T-helper 2 cell treated with Interferon-gamma antibody and Interleukin-4, amounts not matched to agents 5 μg/mL and 100 μg/mL, for 36 hours (primary cell): ENCODE results near the gene MSH4.
"Not testable (repeated sequence)": the region's sequence is repeated elsewhere in the genome, so short reads cannot be mapped to it uniquely, and the experiment has no call there.

Experiments used
- DNase-seq: peaks from one replicate; pipeline ENCODE4 v3.0.0; 2021; ENCODE audit warnings: low spot score
- H3K27ac Mint-ChIP-seq: one replicate; pipeline ENCODE4 v1.8.0; 2021; ENCODE audit warnings: mild to moderate bottlenecking, mixed read lengths
- H3K27me3 Mint-ChIP-seq: one replicate; pipeline ENCODE4 v1.8.0; 2021; ENCODE audit warnings: low read depth, mixed read lengths
- H3K36me3 Mint-ChIP-seq: one replicate; pipeline ENCODE4 v1.8.0; 2021; ENCODE audit warnings: low read depth, mixed read lengths
- H3K4me1 Mint-ChIP-seq: one replicate; pipeline ENCODE4 v1.8.0; 2021; ENCODE audit warnings: low read depth, mixed read lengths
- H3K4me3 Mint-ChIP-seq: one replicate; pipeline ENCODE4 v1.8.0; 2022; ENCODE audit warnings: mild to moderate bottlenecking, moderate library complexity, mixed read lengths
- H3K9me3 Mint-ChIP-seq: one replicate; pipeline ENCODE4 v1.8.0; 2021; ENCODE audit warnings: mixed read lengths

Gene MSH4

DNA sequence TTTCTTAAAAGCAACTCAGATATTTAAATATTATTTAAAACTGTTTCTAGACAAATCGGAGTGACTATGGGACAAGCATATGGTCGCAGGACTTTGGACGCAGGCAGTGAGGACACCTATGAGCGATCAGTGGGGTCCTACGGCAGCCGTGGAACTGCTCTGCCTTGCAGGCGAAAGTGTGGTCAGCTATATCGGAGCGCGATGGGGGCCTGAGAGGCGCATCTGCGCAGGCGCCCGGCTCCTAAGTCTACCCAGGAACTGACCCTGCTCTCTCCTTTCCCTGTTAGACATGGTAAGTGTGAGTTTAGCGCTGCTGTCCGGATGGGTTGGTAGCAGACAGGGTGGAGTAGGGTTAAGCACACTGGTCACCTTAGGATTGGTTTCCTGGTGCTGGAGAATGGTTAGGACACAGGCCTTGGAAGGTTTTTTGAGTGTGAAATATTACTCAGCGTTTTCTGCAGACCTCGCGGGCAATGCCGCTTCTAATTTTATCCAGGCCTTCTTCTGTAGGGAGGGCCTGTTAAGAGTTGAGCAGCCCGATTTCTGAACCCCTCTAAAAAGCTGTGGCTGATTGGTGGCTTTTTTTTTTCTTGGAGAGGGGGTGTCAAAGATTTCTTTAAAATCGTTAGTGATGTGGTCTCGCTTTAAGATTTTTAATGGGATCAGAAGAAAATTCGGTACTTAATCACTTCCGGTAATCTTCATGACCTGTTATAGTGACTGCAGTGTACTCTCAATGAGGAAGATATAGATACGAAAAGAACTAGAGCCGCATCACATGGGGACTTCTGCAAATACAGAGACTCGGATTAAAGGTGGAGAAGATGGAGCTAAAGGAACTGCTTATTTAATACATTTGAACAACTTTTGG lies 10.5 kb upstream of the MSH4 start, which contains the start of gene RABGGTB:
TSS of gene RABGGTB (plus strand) at position 274 of the 871 bp plus-strand sequence. CDS start at position 290, 16 bp downstream.
- Mint-ChIP-seq H3K27ac (peak within 1 kb of the TSS; percentile 99), H3K27me3 (peaks cover 3% of the 10 kb centered on the region), H3K4me3 (peak within 1 kb of the TSS; percentile 99)

GRCh38 chr1:75786901-75787493 lies 9.7 kb upstream of the MSH4 start:
- Mint-ChIP-seq H3K27ac (peak overlapping the region; percentile 99), H3K36me3 (peaks cover 58% of the 10 kb centered on the region), H3K27me3 (no peaks in the 10 kb centered on the region), H3K4me1 (peaks cover 41% of the 10 kb centered on the region), H3K4me3 (peak overlapping the region; percentile 99), H3K9me3 (no peaks in the 10 kb centered on the region)
- DNase-seq: no peak

More for the DNA sequence above, 10.5 kb upstream of the MSH4 start, which contains the start of gene RABGGTB:
- peak; percentile 94 for DNase-seq
- H3K4me1 Mint-ChIP-seq: peaks cover 38% of the 10 kb centered on the region
- peaks cover 3% of the 10 kb centered on the region for H3K9me3 Mint-ChIP-seq
- peaks cover 50% of the 10 kb centered on the region for H3K36me3 Mint-ChIP-seq

DNA sequence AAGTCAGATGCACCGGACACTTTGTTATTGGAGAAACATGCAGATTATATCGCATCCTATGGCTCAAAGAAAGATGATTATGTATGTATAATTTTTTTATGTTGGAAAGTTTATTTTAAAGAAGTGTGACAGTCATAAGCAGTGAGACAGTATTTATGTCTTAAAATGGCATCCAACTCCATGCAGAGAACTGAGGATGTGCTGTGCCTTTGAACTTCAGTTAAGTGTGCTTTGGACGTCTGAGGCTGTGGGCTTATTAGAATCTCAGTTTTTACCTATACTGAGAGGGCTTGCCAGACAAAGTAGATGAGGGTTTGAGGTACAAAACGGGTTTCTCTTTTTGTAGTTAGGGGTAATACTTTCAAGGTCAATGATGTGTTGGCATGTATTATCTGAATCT lies 9.2 kb upstream of the MSH4 start:
- DNase-seq: no peak
- Mint-ChIP-seq H3K4me3 (peak overlapping the region; percentile 99), H3K36me3 (peaks cover 62% of the 10 kb centered on the region)

GRCh38 chr1:75789988-75790387 lies 6.7 kb upstream of the MSH4 start:
- Mint-ChIP-seq H3K36me3 (peaks cover 80% of the 10 kb centered on the region), H3K4me1 (peaks cover 44% of the 10 kb centered on the region), H3K4me3 (peak overlapping the region; percentile 99), H3K9me3 (no peaks in the 10 kb centered on the region), H3K27ac (no peak overlapping the region), H3K27me3 (no peaks in the 10 kb centered on the region)
- no peak for DNase-seq

More for the DNA sequence above, 9.2 kb upstream of the MSH4 start:
- peak overlapping the region; percentile 99 for H3K27ac Mint-ChIP-seq
- H3K27me3 Mint-ChIP-seq: no peaks in the 10 kb centered on the region
- H3K9me3 Mint-ChIP-seq: no peaks in the 10 kb centered on the region
- H3K4me1 Mint-ChIP-seq: peaks cover 45% of the 10 kb centered on the region

GRCh38 chr1:75791022-75791421 lies 5.7 kb upstream of the MSH4 start:
- peak overlapping the region; percentile 73 for H3K4me3 Mint-ChIP-seq
- peaks cover 84% of the 10 kb centered on the region for H3K36me3 Mint-ChIP-seq
- peaks cover 40% of the 10 kb centered on the region for H3K4me1 Mint-ChIP-seq
- no peak for DNase-seq
- H3K9me3 Mint-ChIP-seq: no peaks in the 10 kb centered on the region
- H3K27me3 Mint-ChIP-seq: no peaks in the 10 kb centered on the region
- H3K27ac Mint-ChIP-seq: peak overlapping the region; percentile 20

GRCh38 chr1:75792091-75792490 lies 4.6 kb upstream of the MSH4 start:
- Mint-ChIP-seq H3K9me3 (no peaks in the 10 kb centered on the region), H3K36me3 (peaks cover 84% of the 10 kb centered on the region), H3K4me1 (peaks cover 37% of the 10 kb centered on the region), H3K27ac (no peak overlapping the region), H3K4me3 (no peak overlapping the region), H3K27me3 (no peaks in the 10 kb centered on the region)
- no peak for DNase-seq

- peaks cover 77% of the 10 kb centered on the region for H3K36me3 Mint-ChIP-seq
- no peak overlapping the region for H3K27ac Mint-ChIP-seq
- no peak for DNase-seq
- peaks cover 24% of the 10 kb centered on the region for H3K4me1 Mint-ChIP-seq
- H3K27me3 Mint-ChIP-seq: no peaks in the 10 kb centered on the region
- H3K4me3 Mint-ChIP-seq: no peak overlapping the region
- no peaks in the 10 kb centered on the region for H3K9me3 Mint-ChIP-seq
Measured at GRCh38 chr1:75794382-75794781, 2.3 kb upstream of the MSH4 start.

DNA sequence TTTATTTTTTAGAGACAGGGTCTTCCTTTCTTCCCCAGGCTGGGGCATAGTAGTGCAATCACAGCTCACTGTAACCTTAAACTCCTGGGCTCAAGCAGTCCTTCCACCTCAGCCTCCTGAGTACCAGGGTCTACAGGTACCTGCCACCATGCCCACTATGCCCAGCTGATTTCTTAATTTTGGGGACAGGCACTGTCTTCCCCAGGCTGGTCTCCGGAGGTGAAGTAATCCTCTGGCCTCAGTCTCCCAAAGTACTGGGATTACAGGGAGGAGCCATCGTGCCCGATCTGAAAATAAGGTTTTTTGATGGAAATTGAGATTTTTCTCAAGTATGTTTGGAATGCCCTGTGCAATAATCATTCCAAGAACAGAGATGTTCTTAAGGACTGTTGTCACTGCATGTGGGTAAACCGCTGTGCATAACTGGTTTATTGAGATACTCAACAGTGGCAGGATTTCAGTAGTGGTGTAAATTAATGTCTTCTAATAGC lies 934 bp upstream of the MSH4 start:
- H3K4me3 Mint-ChIP-seq: no peak overlapping the region

GRCh38 chr1:75797273-75797588 lies 549 bp downstream of the MSH4 start:
- Mint-ChIP-seq H3K4me1 (peaks cover 4% of the 10 kb centered on the region), H3K27ac (no peak overlapping the region), H3K36me3 (peaks cover 53% of the 10 kb centered on the region), H3K9me3 (no peaks in the 10 kb centered on the region), H3K27me3 (no peaks in the 10 kb centered on the region), H3K4me3 (no peak overlapping the region)
- no peak for DNase-seq

More for the DNA sequence above, 934 bp upstream of the MSH4 start:
- DNase-seq: no peak
- no peaks in the 10 kb centered on the region for H3K9me3 Mint-ChIP-seq
- no peak overlapping the region for H3K27ac Mint-ChIP-seq
- H3K36me3 Mint-ChIP-seq: peaks cover 66% of the 10 kb centered on the region
- no peaks in the 10 kb centered on the region for H3K27me3 Mint-ChIP-seq
- H3K4me1 Mint-ChIP-seq: peaks cover 13% of the 10 kb centered on the region

DNA sequence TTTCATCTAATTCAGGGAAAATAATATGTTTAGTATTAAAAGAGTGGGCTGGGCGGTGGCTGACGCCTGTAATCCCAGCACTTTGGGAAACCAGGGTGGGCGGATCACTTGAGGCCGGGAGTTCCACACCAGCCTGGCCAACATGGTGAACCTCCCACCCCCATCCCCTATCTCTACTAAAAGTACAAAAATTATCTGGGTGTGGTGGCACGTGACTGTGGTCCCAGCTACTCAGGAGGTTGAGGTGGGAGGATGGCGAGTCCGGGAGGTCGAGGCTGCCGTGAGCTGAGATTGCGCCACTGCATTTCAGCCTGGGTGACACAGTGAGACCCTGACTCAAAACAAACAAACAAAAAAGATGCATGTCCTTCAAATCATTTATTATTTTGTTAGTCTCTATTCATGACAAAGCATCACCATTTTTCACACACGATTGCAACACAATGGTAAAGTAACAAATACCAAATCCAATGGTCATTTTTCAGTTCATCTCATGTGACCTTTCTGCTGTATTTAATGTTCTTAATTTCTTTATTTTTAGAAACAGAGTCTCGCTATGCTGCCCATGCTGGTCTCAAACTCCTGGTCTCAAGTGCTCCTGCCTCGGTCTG lies 1.0 kb downstream of the MSH4 start:
- no peak overlapping the region for H3K27ac Mint-ChIP-seq

GRCh38 chr1:75801480-75801879 lies 4.8 kb downstream of the MSH4 start:
- H3K27ac Mint-ChIP-seq, H3K4me1 Mint-ChIP-seq, H3K27me3 Mint-ChIP-seq, H3K4me3 Mint-ChIP-seq, DNase-seq, H3K9me3 Mint-ChIP-seq: not testable (repeated sequence)
- peaks cover 22% of the 10 kb centered on the region for H3K36me3 Mint-ChIP-seq

More for the DNA sequence above, 1.0 kb downstream of the MSH4 start:
- no peaks in the 10 kb centered on the region for H3K4me1 Mint-ChIP-seq
- no peak overlapping the region for H3K4me3 Mint-ChIP-seq
- no peaks in the 10 kb centered on the region for H3K27me3 Mint-ChIP-seq
- peaks cover 48% of the 10 kb centered on the region for H3K36me3 Mint-ChIP-seq
- no peak for DNase-seq
- H3K9me3 Mint-ChIP-seq: no peaks in the 10 kb centered on the region

GRCh38 chr1:75808921-75809320 lies 12.2 kb downstream of the MSH4 start:
- Mint-ChIP-seq H3K36me3 (no peaks in the 10 kb centered on the region), H3K4me1 (no peaks in the 10 kb centered on the region), H3K9me3 (no peaks in the 10 kb centered on the region), H3K27me3 (no peaks in the 10 kb centered on the region), H3K27ac (no peak overlapping the region), H3K4me3 (no peak overlapping the region)
- no peak for DNase-seq

- H3K9me3 Mint-ChIP-seq, DNase-seq, H3K27ac Mint-ChIP-seq, H3K36me3 Mint-ChIP-seq, H3K4me3 Mint-ChIP-seq, H3K4me1 Mint-ChIP-seq, H3K27me3 Mint-ChIP-seq: not testable (repeated sequence)
Measured at GRCh38 chr1:75810113-75810512, 13.4 kb downstream of the MSH4 start.
